ENCODE results near the gene NCBP2.
A peak's percentile ranks its signal among the peaks of the same experiment; 100 is the strongest.
"Not testable (repeated sequence)": the region's sequence is repeated elsewhere in the genome, so short reads cannot be mapped to it uniquely, and the experiment has no call there.

The NCBP2 gene

DNA sequence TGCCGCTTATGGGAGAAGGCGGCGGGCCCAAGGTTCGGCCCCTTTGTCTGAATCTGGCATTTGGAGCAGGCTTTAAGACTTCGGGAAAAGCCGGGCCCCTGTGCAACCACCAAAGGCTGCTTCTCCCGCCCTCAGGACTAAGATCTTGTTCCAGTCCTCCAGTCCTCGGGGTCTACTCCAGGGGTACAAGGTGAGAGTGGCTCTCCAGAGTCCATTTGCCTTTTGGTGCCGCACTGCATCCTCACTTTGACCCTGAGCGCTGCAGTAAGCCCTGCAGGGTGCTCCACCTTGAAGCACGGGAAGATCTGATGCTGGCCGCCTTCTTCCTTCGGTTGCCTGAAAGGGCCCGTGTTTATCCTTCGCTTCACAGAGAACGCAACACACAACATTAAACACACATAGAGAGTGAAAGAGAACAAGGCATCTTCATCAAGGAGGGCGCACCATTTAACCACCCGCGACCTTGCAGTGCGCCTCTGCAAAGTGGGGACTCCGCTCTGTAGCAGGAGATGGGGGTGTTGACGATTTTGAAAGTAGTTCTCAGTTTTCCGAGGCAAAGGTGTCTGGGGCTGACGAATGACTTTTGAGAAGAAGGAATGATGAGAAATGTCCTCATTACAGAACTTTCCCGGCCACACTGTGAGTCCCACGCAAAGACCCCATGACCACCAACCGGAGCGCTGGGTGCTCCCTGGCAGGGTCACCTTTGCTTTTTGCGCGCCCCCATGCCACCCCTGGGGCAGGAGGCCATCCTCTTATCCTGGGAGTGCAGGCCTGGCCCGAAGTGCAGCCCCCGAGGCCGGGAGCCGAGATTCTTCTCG, 25.3 kb upstream of the NCBP2 start:
- DNase-seq, result no peak

DNA sequence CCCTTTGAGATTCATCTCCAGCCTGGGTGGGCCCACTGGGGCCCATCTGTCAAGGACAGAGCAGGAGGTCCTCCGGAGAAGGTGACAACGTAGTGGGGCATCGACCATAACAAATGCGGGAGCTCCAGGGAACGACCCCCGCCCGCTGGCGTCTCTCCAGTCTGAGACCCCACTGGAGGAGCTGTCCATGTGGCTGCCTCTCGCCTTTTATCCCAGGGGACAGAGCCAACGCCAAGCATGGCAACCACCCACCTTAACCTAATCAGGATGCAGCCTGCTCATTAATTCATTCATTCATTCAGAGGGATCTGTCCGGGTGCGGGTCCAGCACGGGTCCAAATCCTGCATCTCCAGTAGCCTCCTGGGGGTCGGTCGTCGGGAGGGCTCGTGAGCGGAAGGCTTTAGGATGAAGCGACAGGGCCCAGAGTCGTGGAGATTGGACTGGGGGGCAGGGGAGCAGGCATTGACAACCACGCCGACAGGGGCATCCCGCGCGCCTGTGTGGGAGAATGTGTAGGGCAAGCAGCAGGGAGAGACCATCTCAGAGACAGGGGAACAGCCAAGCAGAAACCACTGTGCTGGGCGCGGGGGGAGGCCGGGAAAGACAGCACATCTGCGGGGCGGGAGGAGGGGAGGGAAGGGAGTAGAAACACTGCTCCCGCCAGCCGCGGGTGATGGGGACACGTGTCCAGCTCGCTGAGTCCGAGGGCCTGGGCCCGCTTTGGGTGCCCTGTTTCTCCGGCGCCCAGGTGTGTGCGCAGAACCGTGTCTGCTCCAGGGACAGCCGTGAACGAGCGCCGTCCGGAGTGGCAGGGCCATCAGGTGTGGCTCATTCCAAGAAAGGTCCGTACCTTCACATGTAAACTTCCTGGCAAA, 24.4 kb upstream of the NCBP2 start:
- DNase-seq, result no peak

DNA sequence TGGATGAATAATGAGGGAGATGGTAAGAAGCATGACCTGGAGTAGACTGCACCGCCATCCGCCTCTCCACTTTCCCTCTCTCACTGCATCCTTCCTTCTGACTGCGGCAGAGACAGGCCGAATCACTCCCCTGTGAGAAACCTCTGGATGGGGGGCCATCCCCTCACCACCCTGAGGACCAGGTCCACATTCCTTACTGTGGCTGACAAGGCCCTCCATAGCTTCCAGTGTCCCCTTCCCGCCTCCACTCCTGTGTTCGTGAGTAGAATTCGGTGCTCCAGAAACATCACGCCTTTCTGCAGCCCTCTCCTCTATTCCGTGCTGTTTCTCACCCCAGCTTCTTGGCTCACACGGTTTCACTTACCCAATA, 23.5 kb upstream of the NCBP2 start:
- no peak for DNase-seq

DNA sequence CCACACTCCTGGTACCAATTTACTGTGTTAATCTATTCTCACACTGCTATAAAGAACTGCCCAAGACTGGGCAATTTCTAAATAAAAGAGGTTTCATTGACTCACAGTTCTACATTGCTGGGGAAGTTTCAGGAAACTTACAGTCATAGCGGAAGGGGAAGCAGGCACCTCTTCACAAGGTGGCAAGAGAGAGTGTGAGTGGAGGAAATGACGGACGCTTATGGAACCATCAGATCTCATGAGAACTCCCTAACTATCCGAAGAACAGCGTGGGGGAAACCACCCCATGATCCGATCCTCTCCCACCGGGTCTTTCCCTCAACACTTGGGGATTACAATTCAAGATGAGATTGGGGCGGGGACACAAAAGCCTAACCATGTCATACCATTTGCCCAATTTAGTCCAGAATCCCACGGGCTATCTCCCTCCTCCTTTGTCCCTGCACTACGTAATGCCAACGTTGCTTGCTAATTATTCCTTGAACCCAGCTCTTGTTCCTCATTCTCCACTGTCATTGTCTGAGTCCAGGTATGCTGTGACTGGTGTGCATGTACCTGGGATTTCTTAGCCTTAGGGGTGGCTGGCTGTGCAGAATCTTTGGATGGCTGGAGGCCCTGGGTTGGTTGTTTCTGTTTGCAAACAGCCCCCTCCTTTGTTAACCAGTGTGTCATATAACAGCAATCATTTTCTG, 22.9 kb upstream of the NCBP2 start:
- no peak for DNase-seq

DNA sequence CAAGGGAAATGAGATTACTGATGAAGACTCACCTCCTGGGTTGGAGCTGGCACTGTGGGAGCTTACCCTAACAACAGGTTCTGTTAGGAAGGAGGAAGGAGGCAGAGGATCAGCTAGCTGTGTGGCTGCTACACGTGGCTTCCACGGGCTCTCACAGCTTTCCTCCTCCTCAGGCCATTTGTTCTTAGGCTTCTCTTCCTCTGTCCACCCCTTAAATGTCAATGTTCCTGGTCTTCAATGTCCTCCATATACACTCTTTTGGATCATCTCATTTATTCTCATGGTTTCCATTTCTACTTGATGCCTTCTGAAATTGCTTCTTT, 21.3 kb upstream of the NCBP2 start:
- DNase-seq, result no peak

DNA sequence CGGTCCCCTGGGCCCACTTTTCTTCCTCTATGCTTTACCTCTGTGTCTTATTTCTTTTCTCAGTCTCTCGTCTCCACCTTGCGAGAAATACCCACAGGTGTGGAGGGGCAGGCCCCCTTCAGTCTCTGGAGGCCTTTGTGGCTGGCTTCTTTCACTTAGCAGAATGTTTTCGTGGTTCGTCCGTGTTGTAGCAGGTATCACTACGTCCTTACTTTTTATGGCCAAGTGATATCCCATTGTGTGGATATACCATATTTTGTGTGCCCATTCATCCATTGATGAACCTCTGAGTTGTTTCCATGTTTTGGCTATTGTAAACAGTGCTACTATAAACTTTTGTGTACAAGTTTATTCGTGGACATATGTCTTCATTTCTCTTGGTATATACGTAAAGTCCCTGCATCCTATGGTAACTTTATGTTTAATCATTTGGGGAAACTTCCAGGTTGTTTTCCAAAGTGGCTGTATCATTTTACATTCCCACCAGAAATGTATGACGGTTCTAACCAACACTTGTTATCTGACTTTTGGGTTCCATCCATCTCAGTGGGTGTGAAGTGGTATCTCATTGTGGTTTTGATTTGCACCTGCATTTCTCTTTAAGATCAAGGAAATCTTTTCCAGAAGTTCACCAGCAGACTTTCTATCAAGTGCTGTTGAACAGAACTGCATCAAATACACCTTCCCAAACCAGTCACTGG, 20.8 kb upstream of the NCBP2 start:
- no peak for DNase-seq

DNA sequence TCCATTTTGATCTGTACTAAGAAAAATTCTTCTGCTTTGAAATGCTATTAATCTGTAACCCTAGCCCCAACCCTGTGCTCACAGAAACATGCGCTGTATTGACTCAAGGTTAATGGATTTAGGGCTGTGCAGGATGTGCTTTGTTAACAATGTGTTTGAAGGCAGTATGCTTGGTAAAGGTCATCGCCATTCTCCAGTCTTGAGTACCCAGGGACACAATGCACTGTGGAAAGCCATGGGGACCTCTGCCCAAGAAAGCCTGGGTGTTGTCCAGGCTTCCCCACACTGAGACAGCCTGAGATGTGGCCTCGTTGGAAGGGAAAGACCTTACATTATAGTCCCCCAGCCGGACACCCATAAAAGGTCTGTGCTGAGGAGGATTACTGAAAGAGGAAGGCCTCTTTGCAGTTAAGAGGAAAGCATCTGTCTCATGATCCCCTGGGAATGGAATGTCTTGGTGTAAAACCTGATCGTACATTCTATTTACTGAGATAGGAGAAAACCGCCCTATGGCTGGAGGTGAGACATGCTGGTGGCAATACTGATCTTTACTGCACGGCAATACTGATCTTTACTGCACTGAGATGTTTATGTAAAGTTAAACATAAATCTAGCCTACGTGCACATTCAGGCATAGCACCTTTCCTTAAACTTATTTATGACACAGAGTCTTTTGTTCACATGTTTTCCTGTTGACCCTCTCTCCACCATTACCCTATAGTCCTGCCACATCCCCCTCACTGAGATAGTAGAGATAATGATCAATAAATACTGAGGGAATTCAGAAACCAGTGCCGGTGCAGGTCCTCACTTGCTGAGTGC, 20.0 kb upstream of the NCBP2 start:
- no peak for DNase-seq

DNA sequence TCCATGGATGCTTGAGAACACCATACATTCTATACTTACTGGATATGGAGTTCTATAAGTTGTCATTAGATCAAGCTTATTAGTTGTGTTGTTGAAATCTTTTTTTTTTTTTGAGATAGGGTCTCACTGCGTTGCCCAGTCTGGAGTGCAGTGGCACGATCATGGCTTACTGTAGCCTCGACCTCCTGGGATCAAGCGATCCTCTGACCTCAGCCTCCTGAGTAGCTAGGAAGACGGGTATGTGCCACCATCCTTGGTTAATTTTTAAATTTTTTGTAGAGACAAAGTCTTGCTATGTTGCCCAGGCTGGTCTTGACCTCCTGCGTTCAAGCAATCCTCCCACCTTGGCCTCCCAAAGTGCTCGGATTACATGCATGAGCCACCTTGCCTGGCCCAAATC, 12.5 kb upstream of the NCBP2 start:
- no peak for DNase-seq

DNA sequence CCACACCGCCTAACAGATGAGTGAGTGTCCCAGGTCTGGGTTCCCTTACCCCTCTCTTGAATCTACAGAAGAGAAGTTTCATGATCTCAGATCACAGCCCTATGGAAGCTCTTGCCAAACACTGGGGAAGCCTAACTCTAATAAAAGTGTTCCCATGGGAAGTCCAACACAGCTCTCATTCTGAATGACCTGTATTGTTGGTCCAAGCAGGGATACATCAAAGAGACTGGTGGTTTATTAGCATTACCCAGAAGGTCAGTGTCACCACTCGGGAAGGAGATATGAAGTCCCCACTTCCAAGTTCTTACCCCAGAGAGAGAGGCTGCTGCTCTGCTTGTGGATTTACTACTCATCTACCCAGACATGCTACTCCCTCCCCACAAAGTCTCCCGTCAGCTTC, 9.0 kb upstream of the NCBP2 start:
- no peak for DNase-seq

DNA sequence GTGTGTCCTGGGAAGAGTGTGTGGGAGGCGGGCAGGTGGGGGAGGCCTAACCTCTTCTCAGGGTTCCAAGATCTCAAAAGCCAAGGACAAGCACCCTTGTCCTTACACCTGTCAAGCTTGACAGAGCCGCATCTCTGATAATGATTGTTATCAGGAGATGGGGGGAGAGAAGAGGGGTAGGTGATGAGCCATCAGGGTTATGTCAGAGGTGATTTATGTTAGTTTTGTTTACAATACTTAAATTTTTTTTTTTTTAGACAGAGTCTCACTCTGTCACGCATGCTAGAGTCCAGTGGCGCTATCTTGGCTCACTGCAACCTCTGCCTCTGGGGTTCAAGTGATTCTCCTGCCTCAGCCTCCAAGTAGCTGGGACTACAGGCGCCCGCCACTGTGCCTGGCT, 7.4 kb upstream of the NCBP2 start:
- no peak for DNase-seq

DNA sequence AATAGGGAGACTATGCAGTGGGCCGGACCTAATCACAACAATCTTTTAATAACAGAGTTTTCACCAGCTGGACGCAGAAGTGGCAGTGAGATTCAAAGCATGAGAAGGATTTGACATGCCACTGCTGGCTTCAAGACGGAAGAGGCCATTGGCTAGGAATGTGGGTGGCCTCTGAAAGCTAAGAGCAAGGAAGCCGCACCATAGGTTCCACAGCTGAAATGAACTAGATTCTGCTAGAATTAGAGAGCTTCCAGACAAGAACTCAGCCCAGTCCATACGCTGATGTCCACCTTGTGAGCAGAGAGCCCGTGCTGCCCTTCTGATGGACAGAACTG, 6.9 kb upstream of the NCBP2 start:
- DNase-seq, result no peak

DNA sequence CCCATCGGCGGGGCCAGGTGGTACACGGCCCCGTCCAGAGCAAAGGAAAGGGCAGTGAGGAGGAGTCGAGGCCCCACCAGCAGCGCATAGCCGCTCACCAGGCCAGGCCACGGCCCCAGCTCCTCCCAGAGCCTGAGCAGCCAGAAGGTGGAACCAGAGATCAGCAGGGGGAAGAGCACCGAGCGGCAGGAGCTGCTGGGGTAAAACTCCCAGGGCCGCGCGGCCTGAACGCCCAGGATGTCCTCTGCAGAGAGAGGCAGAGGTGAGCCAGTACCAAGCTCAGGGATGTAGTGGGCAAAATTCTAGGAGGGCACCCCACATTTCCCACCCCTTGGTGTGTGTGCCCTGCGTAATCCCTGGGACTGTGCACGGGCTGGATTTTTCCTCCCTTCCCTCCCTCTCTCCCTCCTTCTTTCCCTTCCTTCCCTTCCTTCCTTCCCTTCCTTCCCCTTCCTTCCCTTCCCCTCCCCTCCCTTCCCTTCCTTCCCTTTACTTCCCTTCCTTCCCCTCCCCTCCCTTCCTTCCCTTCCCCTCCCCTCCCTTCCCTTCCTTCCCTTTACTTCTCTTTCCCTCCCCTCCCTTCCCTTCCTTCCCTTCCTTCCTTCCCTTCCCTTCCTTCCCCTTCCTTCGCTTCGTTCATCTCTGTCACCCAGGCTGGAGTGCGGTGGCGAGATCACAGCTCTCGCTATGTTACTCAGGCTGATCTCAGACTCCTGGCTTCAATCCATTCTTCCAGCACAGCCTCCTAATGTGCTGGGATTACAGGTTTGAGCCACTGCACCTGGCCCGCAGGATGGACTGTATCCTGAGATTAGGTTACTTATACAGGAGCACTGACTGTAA, 6.3 kb upstream of the NCBP2 start:
- DNase-seq, result no peak

DNA sequence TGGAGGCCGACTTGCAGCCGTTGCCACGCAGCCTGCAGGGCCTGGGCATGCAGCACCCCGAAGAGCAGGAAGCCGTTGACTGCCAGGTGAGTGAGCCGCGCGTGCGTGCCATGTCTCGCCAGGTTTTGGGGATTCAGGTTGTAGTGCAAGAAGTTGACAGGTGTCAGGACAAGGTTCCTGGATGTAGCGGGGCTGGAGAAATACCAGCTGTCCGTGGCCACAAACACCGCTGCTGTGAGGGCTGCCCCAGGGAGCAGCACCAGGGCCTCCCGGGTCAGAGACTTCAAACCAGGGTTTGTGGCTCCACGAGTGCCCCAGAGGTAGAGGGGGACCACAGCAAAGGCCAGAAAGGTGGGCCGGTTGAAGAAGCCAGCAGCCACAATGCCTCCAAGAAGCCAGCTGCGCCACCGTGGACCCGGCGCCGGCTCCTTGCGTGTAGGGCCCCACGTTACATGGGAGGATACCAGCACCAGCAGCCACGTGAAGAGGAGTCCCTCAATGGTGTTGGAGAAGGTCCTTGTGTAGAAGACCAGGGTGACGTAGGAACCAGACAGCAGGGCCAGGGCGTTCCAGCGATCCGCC, 5.6 kb upstream of the NCBP2 start:
- no peak for DNase-seq

DNA sequence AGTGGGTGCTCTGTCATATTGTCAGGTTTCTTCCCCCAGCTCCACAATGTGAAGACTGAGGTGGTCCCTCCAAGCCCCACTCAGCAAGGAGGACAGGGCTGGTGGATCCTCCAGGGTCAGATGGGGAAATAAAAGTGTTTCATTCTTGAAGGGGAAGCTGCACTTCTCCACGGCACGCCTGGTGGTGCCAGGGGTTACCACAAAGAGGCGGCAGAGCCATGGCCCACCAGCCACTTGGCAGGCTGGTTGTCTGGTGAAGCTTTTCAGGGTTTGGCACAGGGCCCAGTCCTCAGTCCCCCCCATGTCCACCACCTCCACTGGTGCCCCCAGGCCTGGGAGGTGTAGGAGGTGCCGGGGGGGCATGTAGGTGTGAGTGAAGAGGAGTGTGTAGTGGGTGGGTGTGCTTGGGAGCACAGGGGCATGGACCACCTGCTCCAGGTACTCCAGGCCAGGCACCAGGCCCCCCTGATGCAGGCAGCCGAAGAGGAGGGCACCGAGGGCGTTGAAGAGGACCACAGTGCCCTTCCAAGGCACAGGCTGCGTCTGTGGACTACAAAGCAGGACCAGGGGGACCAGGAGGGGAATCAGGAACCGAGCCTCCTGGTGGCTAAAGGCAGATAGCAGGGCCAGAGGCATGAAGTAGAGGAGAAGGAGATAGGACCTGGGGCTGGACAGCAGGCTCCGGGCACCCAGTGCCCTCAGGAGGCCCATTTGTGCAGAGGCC, 5.0 kb upstream of the NCBP2 start:
- no peak for DNase-seq

DNA sequence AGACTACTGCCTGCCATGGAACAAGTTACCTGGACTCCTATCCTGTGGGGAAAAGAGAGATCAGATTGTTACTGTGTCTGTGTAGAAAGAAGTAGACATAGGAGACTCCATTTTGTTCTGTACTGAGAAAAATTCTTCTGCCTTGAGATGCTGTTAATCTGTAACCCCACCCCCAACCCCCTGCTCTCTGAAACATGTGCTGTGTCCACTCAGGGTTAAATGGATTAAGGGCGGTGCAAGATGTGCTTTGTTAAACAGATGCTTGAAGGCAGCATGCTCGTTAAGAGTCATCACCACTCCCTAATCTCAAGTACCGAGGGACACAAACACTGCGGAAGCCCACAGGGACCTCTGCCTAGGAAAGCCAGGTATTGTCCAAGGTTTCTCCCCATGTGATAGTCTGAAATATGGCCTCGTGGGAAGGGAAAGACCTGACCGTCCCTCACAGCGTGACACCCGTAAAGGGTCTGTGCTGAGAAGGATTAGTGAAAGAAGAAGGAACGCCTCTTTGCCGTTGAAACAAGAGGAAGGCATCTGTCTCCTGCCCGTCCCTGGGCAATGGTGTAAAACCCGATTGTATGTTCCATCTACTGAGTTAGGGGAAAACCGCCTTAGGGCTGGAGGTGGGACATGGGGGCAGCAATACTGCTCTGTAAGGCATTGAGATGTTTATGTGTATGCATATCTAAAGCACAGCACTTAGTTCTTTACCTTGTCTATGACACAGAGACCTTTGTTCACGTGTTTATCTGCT, 1.9 kb upstream of the NCBP2 start:
- not testable (repeated sequence) for DNase-seq

DNA sequence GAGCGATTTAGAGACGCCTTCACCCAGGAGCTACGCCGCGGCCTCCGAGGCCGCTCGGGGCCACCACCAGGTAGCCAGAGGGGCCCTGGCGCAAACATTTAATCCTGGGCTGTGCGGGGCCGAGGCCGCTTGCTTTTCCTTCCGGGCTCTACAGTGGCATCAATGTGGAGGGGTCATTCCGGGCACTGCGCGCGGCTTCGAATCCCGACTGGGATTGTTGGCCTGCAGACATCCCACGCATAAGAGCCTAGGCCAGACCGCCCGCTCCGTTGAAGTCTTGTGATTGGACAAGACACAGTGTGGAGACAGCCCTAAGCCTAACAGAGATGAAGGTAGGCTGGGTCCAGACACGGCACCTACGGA, 568 bp upstream of the NCBP2 start:
- no peak for DNase-seq

DNA sequence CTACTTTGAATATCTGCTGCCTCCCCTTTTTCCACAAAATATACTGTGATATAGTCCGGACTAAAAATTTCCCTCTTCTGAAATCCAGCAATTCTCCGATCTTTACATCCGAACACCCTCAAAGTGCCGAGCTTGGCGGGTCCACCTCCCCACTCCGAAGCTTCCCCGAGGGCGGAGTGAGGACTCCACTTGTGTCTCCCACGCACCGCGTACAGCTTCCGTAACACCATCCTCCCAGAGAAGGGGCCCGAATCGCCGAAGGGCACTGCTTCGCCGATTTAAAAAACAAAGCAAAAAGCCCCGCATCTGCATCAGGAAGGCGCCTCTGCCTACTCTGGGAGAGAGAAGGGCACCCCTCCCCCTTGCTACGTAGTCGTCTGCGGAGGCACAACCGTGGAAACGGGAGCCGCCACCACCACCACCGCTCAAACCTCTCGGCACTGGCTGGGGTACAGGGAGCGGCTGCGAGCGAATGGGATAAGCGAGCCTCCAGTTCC, 551 bp downstream of the NCBP2 start:
- peak; percentile 43 for DNase-seq

DNA sequence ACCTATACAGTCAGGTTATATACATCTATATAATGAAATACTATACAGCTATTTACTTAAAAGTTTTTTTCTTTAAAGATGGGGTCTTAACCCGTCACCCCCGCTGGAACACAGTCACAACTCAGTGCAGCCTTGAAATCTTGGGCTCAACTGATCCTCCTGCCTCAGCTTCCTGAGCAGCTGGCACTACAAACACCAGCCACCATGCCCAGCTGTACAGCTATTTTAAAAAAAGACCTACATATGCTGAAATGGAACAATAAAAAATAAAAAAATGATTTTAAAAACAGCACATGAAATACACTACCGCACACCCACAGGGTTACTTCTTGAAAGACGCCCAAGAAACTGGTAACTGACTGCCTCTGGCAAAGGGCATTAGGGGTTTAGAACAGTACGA, 3.8 kb downstream of the NCBP2 start:
- no peak for DNase-seq

DNA sequence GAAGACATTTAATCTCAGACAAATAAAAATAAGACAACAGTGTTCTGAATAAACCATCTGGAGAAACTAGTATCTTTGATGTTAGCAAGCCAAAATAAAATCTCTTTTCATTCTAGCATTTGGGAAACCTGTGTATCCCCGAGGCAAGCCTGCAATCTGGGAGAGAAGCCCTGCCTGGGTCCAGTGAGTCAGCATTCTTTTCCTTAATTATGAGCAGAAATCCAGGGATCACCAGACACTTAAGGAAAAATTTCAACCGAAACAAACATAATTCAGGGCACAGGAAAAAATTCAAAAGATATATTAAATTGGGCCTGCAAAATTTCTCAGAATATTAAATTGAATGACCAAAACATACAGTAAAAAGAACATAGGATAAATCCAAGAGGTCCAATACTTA, 4.2 kb downstream of the NCBP2 start:
- DNase-seq, result no peak

DNA sequence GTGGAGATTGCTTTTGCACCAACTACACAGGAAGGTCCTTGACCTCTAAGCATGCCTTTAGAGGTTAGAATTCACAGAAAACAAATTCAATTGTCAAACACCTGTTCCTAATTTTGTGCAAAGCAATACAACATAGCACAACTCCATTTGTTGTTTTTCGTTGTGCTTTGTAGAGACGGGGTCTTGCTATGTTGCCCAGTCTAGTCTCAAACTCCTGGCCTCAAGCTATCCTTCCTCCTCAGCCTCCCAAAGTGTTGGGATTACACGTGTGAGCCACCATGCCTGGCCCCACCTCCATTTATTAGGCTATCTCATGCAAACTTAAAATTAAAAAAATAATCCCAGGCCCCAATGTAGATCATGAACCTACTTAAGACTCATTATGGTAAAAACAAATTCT, 6.0 kb downstream of the NCBP2 start:
- no peak for DNase-seq
